ENCODE data around the gene ZNF142. TPM values are rescaled to one million over a fixed set of nuclear protein-coding genes. Genes with fewer than 3 reads are reported as not detected.

The ZNF142 gene
- total RNA-seq (2022; extraction: Qiagen RNA extraction), result 13.7 to 19.2 TPM (median 16.8 TPM) in 5 replicates

GRCh38 chr2:218659258-218659987 is at the start of gene ZNF142, which contains the start of gene BCS1L:
ZNF142 (minus strand) TSS chr2:218659623; CDS start chr2:218656429, 3,194 bp downstream.
BCS1L (plus strand) TSS chr2:218659683; CDS start chr2:218660988, 1,305 bp downstream.

GRCh38 chr2:218671654-218672566 is 12.5 kb upstream of the ZNF142 start, which contains the start of the genes RNF25 and STK36:
RNF25 (minus strand) TSS chr2:218672002; CDS start chr2:218671970, 32 bp downstream.
STK36 (plus strand) TSS chr2:218672086; CDS start chr2:218672830, 744 bp downstream.

GRCh38 chr2:218607436-218608115 is 51.8 kb downstream of the ZNF142 start, which contains the start of gene PLCD4:
PLCD4 (plus strand) TSS chr2:218607899; CDS start chr2:218615740, 7,841 bp downstream.

Other genes starting within 250 kb of the ZNF142 start
- gene VIL1, start 240.5 kb downstream of the ZNF142 start, total RNA-seq (2022; extraction: Qiagen RNA extraction), result 0.17 to 0.38 TPM (median 0.35 TPM) in 5 replicates
- 4.7 to 6.7 TPM (median 4.9 TPM) in 5 replicates for gene USP37, start 91.3 kb downstream of the ZNF142 start, total RNA-seq (2022; extraction: Qiagen RNA extraction)
- 39.2 to 42.4 TPM (median 40.4 TPM) in 5 replicates for gene CNOT9, start 90.8 kb downstream of the ZNF142 start, total RNA-seq (2022; extraction: Qiagen RNA extraction)
- 0.24 to 0.77 TPM (median 0.47 TPM) in 5 replicates for gene PLCD4, start 51.7 kb downstream of the ZNF142 start, total RNA-seq (2022; extraction: Qiagen RNA extraction)
- 41.4 to 46.6 TPM (median 45.5 TPM) in 5 replicates for gene BCS1L, start 60 bp upstream of the ZNF142 start, total RNA-seq (2022; extraction: Qiagen RNA extraction)
- 44.9 to 50.7 TPM (median 47.7 TPM) in 5 replicates for gene RNF25, start 12.4 kb upstream of the ZNF142 start, total RNA-seq (2022; extraction: Qiagen RNA extraction)
- gene STK36, start 12.5 kb upstream of the ZNF142 start, total RNA-seq (2022; extraction: Qiagen RNA extraction), result 9.9 to 11.7 TPM (median 11.5 TPM) in 5 replicates
- 22.1 to 25.6 TPM (median 23.7 TPM) in 5 replicates for gene TTLL4, start 51.2 kb upstream of the ZNF142 start, total RNA-seq (2022; extraction: Qiagen RNA extraction)
- gene CYP27A1, start 122.5 kb upstream of the ZNF142 start, total RNA-seq (2022; extraction: Qiagen RNA extraction), result 0.05 to 0.21 TPM (median 0.15 TPM) in 5 replicates
- not detected in 5 replicates for gene PRKAG3, start 172.2 kb upstream of the ZNF142 start, total RNA-seq (2022; extraction: Qiagen RNA extraction)
- gene WNT6, start 200.2 kb upstream of the ZNF142 start, total RNA-seq (2022; extraction: Qiagen RNA extraction), result 0.14 to 0.40 TPM (median 0.28 TPM) in 5 replicates
- gene WNT10A, start 221.2 kb upstream of the ZNF142 start, total RNA-seq (2022; extraction: Qiagen RNA extraction), result 0.06 to 0.12 TPM (median 0.09 TPM) in 4 of 5 replicates, not detected in the other

All from A549 treated with Hydrocortisone at 1 μM for 4 hours (cell line).